Measurements from ENCODE around the gene PCDH9.
A peak's percentile ranks its signal among the peaks of the same experiment; 100 is the strongest.
"Not testable (repeated sequence)": the region's sequence is repeated elsewhere in the genome, so short reads cannot be mapped to it uniquely, and the experiment has no call there.

The PCDH9 gene

DNA sequence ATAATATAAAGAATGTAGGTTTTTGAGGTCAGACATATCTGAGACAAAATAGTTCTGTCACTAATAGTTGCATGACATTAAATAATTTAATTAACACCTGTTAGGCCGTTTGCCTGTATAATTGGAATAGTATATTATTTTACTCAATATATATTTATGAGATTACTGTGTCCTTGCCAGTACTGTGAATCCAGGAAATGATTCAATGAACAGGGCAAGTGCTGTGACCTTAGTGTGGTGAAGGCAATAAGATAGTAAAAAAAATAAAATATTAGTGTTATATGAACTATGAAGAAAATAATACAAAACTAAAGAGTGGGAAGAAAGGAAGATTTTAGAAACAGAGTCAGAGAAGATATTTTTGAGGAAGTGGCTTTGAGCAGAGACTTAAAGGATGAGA is 403.7 kb downstream of the PCDH9 start:
- no peak for DNase-seq

DNA sequence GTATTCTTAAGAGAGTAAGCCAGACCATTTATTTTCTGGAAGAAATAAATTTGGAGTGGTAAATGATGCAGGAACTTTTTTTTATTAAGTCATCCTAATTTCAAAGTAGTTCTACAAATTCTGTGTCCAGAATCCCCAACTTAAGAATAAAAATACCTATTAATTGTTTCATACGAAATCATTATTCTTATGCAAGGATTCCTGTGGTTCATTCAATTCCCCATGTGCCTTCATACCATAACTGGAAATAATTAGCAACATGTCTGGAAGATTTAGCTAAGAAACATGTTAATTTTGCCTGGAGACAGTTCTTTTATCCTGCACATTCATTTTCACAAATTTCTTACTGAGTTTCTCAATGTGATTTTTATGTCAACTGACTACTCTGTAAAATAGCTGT is 408.6 kb downstream of the PCDH9 start:
- DNase-seq: no peak

DNA sequence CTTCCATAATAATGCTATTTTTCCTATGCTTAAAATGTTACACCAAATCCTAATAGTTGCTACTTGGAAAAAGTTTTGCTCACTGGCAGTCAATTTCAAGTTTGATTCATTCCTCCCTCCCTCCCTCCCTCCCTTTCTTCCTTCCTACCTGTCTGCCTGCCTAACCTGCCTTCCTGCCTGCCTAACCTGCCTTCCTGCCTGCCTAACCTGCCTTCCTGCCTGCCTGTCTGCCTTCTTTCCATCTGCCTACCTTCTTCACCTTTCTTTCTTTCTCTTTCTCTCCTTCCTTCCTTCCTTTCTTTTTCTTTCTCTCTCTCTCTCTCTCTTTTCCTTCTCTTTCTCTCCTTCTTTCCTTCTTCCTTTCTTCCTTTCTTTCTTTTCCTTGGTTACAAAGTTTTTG is 418.7 kb downstream of the PCDH9 start:
- DNase-seq: no peak

DNA sequence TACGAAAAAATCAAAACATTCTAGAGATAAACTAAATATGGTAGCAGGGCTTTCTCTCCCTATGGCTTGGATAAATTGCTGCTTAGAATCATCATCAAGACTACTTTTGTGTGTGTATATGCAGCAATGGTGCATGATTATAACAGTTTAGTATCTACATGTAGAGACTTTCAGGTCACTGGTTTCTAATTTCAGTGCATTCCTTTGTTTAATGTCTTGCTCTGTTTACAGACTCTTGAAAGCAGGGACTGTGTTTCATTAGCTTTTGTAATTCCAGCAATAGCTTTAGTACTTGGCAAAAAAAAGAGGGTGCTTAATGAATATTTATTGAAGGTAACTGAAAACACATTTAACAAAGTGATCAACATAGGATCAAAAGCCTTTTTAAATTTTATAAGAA is 420.7 kb downstream of the PCDH9 start:
- DNase-seq: no peak

DNA sequence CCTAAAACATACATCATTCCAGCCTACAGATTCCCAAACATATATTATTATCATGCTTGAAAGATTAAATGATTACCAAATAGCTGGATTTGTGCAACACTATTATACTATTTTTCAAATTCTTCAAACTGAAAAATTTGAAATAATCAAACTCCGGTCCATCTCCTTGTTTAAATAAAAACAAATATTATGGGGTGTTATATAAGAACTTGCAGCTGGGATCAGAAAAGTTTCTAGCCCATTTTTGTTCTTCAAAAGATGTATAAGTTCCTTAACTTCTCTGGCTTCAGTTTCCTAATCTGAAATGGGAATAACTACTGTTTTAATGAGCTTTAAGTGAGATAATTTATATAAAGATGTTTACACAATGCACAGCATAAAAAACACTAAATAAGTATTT is 422.9 kb downstream of the PCDH9 start:
- DNase-seq: no peak

DNA sequence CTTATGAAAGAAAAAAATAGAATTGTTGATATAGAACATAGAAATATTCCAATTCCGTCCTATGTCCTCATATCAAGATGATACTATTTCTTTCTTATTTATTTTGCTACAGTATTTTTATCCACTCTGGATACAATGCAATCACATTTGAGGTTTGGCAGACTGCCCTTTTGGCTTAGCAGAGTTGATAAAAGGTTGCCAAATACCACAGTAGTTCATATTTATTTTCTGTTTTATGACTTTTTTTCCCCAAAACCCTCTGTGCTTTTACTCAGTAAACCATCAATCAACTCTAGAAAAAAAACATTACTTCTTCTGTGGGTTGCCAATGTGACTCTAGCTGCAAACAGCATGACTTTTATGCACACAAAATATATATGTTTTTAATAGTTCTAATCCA is 424.5 kb downstream of the PCDH9 start:
- DNase-seq: no peak

DNA sequence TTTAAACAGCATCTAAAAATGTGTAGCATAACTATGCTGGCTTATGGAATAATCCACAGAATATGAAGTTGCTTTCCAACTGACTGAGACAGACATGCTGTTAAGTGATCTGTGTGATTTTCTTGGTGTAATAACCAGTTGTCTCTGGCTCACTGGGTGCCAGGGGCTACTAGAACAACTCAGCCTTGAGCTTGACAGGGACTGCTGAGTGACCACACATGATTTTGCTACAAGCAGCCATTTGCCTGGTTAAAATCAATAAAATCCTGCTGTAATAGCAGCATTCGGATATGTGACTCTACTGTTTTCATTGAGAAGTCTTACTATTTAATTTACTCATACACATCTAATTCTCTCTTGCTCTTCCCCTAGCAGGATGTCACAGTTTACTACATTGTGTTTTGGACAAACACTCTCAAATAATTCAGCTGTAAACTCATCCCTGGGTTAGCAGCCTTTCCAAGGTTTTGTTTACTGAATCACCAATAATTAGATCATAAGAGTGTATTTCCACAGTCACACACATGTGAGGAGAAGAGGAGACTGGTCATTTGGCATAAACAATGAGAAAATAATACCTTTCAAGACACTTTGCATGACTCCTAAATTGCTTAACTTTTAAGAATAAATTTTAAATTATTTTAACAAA is 426.2 kb downstream of the PCDH9 start:
- DNase-seq: no peak

DNA sequence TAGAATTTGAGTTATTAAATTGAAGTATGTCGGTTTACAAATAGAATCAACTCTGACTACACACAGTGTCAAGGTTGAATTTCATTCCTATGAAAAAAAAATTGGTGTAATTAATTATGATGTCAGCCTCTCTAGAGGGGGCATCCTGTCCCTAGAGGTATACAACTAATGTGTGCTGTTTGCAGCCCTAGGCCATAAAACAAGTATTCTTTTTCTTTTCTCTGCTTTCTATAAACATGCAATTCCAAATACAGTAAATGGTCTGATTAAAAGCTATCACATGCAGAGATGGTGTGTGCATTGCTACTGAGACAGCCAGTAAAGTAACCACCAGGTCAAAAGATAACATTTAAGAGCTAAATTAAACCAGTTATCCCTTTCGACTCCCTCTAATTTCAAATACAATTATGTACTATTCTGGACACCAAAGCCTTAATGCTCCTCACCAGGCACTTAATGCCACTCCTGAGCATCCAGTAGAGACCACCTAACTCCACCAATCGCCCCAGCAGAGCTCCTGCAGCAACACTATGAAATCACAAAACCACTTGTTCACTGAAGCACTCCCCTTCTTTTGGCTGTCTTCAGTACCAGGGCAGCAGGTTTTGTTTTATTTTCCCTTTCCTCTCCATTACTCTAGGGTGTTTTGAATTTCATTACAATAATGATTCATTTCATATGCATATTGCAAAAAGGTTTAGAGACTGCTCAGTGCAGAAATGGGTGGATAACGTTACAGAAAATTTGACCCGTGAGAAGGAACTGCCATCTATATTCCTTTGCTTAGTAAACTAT is 426.9 kb downstream of the PCDH9 start:
- DNase-seq: no peak

DNA sequence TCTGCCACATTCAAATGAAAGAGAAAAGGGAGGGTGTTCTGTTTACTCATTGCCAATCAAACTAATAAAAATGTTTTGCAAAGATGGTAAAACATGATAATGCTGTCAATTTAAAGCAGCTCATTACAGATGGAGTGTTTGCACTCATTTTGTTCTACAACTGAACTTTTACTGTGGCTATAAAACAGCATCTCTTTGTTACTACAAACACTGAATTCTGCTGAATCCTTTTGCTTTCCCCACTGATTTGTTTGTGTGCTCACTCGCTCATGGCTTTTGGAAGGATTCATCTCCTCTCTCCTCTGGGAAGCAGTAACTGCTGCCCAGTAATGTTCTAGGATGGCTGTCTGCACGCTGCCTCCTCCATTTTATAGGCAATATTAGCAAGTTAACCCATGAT is 434.5 kb downstream of the PCDH9 start:
- no peak for DNase-seq

DNA sequence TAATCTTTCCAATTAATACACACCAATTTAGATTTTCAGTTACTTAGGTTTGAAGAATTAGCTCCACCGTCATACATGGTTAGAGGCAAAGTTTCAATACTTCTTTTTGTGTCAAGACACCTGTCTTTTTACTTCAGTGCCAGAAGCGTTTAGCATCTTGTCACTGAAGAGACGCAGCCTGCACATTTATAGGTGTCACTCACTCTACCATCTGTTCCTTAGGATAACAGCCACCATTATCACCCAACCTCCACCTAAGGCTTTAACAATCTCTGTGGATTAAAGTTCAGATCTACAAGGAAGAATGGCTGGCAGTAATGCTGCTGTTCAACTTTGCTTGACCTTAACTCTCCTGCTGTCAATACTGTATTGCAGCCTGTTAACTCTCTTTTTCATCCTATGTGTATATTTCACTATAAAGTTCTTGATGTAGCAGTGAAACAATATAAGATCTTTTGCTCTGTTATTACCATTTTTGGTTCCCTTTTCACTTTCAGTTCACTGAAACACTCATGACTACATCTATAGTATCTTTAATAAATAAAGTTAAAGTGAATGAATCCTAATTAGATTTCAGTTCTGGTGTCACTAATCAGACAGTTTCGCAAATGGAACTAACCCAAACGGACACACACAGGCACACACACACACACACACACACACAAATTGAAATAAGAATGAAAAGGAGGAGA is 435.6 kb downstream of the PCDH9 start:
- no peak for DNase-seq

DNA sequence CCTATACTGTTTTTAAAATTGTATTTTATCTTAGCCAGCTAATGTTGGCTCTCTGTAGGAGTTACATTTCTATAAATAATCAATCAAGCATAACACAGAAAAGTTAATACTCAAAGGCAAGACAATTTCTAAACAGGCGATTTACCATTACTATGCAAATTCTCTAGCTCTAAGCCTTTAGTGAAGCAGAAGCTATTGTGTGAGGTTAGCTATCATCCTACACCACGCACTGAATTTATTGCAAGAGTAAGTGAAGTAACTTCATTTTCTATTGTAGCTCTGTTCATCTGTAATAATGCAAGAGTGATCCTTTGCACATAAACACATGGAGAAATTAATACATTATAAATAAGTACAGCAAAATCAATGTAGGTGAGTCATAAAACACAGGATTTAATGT is 439.3 kb downstream of the PCDH9 start:
- DNase-seq: no peak

DNA sequence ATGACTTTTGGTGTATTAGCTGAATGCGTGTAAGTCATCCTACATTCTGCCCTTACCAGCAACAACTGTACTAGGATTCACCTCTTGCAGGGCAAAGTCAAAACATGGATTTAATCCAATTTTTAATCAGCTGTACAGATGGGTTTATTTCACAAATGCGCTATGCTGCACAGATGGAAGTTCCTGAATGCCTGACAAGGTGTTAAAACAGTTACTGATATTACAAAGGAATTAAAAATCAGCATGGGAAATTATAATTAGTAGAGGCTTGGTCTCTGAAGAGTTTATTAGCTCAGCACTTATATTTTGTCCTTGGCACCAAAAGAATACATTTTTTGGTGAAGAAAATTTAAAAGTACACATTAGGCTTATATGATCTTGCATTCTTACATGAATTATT is 448.9 kb downstream of the PCDH9 start:
- DNase-seq: no peak

DNA sequence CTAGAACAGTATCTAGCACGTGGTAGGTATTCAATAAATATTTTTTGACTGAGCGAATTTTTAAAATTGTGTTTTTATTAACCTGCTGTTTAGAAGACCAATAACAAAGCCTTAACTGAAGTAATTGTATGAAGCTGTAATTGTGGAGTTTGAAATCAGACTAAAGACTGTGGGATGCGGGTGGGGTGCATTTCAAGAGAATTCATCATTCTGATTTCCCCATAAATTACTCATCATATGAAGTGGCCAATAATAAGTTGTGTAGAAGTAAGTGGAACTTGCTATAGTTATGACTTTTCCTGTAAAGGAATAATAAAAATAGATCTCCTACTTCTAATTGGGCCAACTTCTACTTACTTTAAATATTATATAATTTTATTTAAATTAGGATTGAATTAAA is 449.3 kb downstream of the PCDH9 start:
- DNase-seq: no peak

DNA sequence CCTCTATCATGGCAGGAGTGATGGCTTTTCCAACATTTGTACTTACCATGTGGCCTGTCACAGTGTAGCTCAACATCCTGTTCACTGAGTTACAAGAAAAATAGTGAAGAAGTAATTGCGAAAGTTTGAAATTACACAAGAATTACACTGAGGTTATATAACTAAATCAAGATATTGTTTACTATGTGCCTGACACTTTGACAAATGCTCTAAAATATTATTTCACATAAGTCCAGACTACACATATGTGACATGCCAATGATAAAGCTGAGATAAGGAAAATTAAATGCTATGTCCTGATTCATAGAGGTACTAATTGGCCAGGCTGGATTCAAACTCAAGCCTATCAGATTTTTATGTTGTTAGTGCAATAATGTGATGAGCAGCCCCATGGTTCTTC is 451.7 kb downstream of the PCDH9 start:
- DNase-seq: no peak

DNA sequence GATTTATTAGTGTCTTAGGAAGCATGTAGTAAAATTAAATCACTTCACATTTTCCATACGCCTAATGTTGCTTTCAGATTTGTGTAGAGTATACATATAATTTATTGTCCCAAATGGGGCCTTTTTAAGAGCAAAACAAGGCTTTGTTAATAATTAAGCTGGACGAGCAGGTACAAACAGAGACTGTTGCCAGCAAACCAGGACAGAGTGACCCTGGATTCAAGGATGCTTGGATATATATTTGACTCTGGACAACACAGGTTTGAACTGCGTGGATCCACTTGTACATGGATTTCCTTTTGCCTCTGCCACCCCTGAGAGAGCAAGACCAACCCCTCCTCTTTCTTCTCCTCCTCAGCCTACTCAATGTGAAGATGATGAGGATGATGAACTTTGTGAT is 454.9 kb downstream of the PCDH9 start:
- DNase-seq: no peak

DNA sequence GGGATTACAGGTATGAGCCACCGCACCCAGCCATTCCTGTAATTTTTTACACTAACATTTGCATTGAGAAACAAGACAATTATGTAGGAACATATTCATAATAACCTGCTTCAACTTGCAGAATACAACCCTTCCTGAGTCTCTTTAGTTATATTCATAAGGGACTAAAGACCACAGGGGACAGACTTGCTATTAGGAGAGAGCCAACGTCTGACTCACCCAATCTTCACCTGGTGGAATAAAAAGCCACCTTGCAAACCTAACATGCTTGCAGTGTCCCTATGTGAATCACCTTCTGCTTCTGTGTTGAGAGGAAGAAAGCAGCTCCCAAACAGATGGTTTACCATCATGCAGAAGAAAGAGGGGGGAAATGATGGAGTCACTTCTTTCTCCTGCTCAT is 456.1 kb downstream of the PCDH9 start:
- DNase-seq: no peak

DNA sequence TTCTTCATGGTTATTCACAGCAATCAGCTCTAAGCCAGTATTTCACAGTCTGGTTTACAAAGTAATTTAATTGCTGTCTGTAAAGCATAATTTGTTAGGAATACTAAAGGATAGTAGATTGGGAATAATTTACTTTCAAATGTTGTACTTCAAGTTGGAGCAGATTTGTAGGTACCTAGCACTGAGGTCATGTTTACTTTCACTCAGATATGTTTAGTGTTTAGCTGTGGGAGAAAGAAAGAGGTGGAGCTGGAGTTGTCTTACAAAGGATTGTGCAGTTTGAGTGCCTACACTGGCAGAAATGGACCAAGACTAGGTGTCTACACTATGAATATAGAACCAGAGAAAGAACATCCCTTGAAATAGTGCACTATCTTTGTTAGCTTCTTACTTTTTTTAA is 464.6 kb downstream of the PCDH9 start:
- no peak for DNase-seq

DNA sequence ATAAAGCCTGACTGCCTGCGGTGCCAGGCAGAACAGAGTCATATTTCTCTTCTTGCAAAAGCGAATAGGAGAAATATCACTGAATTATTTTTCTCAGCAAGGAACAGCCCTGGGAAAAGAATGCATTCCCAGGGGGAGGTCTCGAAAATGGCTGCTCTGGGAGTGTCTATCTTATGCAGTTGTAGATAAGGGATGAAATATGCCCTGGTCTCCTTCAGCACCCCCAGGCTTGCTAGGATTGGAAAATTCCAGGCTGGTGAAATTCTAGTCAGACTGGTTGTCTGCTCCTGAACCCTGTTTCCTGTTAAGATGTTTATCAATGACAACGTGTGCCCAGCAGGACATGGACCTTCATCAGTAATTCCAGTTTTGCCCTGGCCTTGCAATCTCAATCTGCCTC is 469.5 kb downstream of the PCDH9 start:
- not testable (repeated sequence) for DNase-seq

DNA sequence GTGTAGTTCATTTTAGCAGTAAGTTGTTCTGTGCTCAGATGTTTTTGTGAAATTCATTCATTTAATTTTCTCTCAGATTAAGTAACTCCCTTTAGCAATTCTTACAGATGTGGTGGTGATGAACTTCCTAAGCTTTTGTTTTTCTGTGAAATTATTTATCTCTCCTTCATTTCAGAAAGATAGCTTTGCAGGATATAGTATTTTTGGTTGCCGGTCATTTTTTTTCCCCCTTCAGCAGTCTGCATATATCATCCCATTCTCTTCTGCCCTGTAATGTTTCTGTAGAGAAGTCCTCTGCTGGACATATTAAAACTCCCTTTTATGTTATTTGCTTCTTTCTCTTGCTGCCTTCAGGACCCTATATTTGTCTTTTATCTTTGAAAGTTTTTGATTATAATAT is 470.2 kb downstream of the PCDH9 start:
- DNase-seq: no peak

DNA sequence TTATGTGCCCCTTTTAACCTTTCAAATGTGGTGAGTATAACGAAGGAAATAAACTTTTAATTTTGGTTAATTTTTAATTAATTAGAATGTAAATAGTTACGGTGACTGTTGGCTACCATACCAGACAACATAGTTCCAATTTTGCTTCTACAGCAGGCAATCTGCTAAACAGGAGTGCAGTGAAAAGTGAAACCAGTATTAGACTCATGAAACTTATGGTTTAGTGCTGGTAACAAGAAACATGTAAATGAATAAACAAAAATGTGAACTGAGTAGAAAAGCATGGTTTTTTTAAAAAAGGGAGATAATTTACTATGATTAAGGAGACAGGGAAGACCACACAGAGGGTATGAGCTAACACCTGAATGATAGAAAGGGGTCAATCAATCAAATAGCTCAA is 478.4 kb downstream of the PCDH9 start:
- no peak for DNase-seq

DNA sequence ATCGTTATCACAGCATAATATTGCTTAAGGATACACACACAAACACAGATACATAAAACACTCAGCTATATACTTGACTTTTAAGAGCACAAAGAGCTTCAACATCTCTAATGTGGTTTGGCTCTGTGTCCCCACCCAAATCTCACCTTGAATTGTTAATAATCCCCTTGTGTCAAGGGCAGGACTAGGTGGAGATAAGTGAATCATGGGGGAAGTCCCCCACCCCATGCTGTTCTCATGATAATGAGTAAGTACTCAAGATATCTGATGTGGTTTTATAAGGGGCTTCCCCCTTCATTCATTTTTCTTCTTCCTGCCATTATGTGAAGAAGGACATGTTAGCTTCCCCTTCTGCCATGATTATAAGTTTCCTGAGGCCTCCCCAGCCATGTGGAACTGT is 481.4 kb downstream of the PCDH9 start:
- peak; percentile 5 for DNase-seq

DNA sequence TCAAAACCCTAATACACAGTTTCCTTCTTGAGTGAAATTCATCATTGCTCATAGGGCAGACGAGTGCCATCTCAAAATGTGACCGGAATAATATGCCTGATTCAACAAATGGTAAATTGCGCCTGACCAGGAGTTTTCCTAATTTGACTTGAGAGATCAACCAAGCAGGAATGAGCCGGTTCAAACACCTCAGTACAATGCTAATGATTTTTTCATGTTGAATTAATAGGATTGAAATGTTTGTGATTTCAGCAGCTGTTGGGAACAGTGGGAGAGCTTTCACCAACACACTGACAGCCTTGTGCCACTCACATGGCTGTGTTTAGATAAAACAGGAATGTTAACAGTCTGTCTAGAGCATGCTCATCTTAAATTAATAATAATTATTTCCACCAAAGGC is 484.8 kb downstream of the PCDH9 start:
- no peak for DNase-seq

DNA sequence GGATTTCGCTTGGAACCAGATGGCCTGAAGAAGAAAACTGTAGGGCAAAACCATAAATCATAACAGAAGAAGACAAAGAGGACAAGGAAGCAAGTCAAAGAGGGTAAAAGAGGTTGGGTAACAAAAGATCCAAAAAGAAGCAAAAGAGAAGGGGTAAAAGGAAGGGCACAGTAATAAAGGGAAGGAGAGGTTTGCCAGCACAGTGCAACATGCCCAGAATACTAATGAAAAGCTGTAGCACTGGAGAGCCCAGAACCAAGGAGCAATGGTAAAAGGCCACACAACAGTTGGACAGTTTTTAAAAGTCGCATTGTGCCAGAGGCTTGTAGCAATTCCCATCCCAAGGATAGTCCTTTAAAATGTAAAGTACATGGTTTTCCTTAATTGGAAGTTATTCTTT is 506.6 kb downstream of the PCDH9 start:
- DNase-seq: no peak

DNA sequence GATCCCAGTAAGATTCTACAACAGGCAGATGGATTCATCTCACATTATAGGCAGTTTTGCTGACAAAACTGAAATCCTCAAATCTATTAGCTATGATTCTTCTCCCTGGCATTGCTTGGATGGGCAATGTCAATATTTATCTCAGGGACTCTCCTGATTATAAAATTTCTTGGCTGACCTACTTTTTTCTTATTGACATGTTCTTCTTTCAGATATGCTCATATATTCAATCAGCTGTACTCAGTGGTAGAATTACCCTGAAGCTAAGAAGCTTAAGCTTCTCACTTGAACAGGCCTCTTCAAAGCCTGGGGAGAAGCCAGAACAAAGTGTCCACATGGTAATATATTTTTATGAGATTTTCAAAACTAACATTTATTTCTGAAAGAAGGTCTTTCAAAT is 513.6 kb downstream of the PCDH9 start:
- no peak for DNase-seq
